GM23248 (cell line): ENCODE data around the gene PTCSC3.

Experiments
- EZH2 ChIP-seq: fragments of 200-600 bp; sonication (generic); IDR thresholded peaks from 2 replicates; pipeline ENCODE4 v1.6.1; 2018; ENCODE audit warnings: antibody characterized with exemption, mild to moderate bottlenecking; ENCODE audit not compliant: insufficient read depth, poor library complexity, severe bottlenecking
- EZH2phosphoT487 ChIP-seq: fragments of 200-600 bp; sonication (generic); IDR thresholded peaks from 2 replicates; pipeline ENCODE4 v1.6.1; 2018; ENCODE audit warnings: antibody characterized with exemption, moderate library complexity, mild to moderate bottlenecking, low read depth; ENCODE audit not compliant: insufficient read depth

GRCh38 chr14:36217027-36217426 is 40.5 kb upstream of the PTCSC3 start:
- TF ChIP-seq EZH2 (no peak), EZH2phosphoT487 (no peak)
